IPS-18c (cell line): Measurements from ENCODE around the gene GC.

Source experiments
- H3K4me3 ChIP-seq: 2 replicates; pipeline ENCODE4 v1.7.0; 2013; ENCODE audit warnings: low read depth, mild to moderate bottlenecking, low read length, moderate library complexity; ENCODE audit not compliant: insufficient read depth
- H3K9me3 ChIP-seq: one replicate; pipeline ENCODE4 v1.6.1; 2013; ENCODE audit warnings: mild to moderate bottlenecking, low read length, moderate library complexity; ENCODE audit not compliant: control insufficient read depth, insufficient read depth

Gene GC

DNA sequence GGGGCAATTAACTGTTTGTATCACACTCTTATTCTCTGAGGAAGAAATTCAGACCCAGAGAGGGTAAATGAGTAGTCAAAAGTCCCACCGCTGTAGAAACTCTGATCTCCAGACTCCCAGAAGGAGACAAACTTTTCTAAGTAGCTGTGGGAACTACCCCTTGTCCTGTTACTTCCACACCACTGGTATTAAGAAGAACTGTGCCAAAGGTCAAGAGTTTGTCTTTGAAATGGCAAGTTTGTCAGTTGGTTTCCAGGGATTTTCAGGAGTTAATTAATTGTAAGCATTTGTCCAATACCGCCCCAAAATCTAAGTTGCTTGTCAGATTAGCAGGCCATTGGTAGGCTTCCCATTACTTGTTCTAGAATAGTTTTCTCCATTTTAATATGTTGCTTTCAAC, 85.7 kb downstream of the GC start:
- H3K4me3 ChIP-seq, result no peak overlapping the region
- H3K9me3 ChIP-seq, result no peaks in the 10 kb centered on the region

DNA sequence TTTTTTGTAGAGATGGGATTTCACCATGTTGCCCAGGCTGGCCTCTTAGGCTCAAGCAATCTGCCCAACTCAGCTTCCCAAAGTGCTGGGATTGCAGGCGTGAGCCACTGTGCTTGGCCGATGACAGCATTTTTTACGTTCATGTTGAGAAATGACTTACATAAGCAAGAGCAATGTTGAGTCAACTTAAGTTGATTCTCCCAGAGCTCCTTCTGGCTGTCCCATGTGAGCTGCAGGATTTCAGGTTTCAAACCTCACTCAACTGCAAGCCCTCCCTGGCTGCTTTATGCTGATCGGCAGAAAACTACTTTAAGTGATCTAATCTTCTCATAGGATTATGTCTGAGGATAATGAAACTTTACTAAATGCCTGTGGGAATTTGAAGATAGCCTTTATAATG, 86.8 kb downstream of the GC start:
- Histone ChIP-seq H3K9me3 (no peaks in the 10 kb centered on the region), H3K4me3 (no peak overlapping the region)

DNA sequence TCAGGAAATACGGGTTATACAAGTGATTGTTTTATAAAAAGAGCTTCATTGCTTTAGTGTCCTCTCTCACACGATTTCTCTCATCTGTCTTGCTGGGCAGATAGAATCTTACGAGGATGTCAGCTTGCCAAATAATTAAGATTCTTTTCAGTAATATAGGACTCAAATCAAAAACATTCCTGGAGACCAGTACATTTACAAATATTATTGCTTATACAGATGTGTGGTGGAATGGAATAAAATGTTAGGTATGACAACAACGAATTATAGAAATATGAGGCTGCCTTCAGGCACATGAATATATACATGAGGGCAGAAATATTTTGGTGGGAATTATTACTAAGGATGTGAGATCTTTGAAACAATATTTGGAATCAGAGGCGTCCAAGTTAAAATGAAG, 88.9 kb downstream of the GC start:
- Histone ChIP-seq H3K4me3 (no peak overlapping the region), H3K9me3 (no peaks in the 10 kb centered on the region)

DNA sequence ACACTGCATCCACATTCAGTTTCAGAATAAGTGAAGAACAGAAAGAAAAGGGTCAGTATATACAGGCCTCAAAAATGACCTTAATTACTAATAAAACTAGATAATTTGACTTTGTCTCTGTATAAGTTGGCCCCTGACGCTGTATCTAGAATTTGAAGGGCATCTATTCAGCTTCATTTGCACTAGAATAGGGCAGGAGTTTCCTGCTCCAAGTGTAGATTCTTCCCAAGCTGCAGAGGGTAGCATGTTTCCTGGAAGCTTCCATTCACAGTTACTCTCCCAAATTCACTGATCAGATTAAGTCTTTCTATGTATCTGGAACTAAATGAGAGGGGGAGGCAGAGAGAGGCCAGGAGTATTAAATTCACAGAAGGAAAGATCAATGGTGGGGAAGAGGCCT, 90.9 kb downstream of the GC start:
- Histone ChIP-seq H3K9me3 (no peaks in the 10 kb centered on the region), H3K4me3 (no peak overlapping the region)

DNA sequence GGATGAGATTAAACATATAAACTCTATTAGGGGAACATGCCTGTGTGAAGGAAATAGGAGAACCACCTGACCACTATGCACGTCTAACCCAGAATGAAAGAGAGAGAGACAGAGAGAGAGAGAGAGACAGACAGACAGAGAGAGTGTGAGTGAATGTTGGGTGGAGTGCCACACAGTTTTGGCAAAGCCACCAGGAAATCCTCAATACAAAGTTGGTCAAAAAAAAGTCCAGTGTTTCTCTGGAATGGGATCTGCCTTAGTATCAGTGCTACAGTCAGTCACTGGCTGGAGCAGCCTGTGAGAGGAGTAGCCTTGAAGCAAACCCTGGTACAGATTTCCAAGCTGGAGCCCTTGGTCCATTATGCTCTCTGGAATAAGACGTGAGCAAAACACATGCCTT, 91.7 kb downstream of the GC start:
- Histone ChIP-seq H3K4me3 (no peak overlapping the region), H3K9me3 (no peaks in the 10 kb centered on the region)
